NT2/D1 (cell line): ENCODE results near the gene CCND3.

Experiments
- SUZ12 ChIP-seq: IDR thresholded peaks from 2 replicates; pipeline ENCODE4 v1.6.1; 2011; ENCODE audit not compliant: insufficient read length, insufficient read depth; ENCODE audit errors: extremely low read depth
- ZNF274 ChIP-seq: IDR thresholded peaks from 2 replicates; pipeline ENCODE4 v1.6.1; 2011; ENCODE audit warnings: mild to moderate bottlenecking, low read depth, low read length

- TF ChIP-seq SUZ12 (no peak), ZNF274 (no peak)
Observed at GRCh38 chr6:41900861-41901260, 40.7 kb downstream of the CCND3 start.
